ENCODE measurements around the gene TRIM28. TPM values are rescaled to one million over a fixed set of nuclear protein-coding genes. Genes with fewer than 3 reads are reported as not detected.
"Not testable (repeated sequence)": the region's sequence is repeated elsewhere in the genome, so short reads cannot be mapped to it uniquely, and the experiment has no call there.

Gene TRIM28
- total RNA-seq, 1 experiment from 2014 or later = 2,010 TPM

DNA sequence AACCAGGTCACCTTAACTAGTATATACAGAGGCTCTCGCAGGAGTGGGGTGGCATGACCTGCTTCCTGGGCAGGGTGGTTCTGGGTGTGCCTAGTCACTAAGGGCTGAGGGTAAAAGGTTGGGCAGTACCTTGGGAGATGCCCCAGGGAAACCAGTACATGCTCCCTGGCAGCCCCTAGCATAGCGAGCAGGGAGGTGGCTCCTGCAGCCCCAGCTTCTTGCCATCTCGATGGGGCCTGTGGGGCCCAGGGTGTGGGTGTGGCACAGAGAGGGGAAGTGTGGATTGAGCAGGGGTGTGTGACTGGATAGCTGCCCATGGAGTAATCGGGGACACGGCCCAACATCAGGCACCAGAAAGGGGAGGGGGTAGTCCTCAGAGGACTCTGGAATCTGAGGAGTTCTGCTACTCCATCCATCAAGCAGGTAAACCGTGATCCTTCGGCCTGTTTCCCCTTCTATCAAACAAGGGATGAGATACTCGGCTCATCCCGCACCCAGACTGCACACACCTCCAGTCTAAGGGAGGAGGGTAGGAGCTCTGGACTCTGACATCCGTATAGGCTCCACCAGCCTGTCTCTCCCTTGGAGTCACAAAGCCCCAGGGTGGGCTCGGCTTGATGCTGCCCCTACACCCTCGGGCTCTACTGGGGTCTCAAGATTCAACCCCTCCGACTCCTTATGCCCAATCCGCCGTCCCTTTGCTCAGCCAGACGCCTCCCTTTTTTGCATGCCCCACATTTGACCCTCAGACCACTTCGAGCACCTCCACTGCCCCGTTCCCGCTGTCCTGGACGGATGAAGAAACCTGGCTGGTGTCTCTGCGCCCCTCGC lies 25.4 kb upstream of the TRIM28 start:
- no peak for DNase-seq (ENCODE audit: low read depth)

DNA sequence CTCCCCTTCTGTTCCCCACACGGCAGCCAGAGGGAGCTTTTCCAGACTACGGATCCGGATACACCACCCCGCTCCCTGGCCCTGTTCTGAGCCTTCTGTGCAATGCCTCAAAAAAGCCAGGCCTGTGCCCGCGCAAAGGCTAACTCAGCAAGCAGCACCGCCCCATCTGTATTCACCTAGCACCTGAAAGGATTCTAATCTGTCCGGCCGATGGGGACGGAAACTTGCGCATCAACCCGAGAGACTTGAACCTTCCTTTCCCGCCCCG lies 24.8 kb upstream of the TRIM28 start:
- peak; percentile 64 for DNase-seq (ENCODE audit: low read depth)

- DNase-seq (ENCODE audit: low read depth) = peak; percentile 98
Observed at GRCh38 chr19:58519355-58520256, 24.3 kb upstream of the TRIM28 start, which contains the start of gene ZBTB45. TSS of gene ZBTB45 (minus strand) at chr19:58519810. CDS start at chr19:58517673, 2,137 bp downstream.

- DNase-seq (ENCODE audit: low read depth) = no peak
Observed at GRCh38 chr19:58520257-58520599, 23.6 kb upstream of the TRIM28 start.

DNA sequence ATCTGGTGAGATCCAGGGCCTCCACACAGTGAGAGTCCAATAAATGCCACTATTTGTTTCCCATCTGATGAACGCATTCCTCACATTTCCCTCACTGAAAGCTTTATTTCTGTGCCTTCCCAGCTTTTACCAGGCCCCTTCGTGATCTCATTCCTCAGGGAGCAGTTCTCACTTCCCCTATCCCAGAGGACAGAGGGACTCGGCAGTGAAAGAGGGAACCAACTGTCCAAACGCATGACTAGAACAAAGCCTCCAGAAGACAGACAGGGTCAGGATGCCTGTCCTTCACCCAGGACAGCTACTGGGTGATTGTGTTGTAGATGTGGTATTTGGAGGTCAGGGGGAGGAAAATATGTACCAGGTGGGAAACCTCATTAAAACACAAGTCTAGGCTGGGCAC lies 22.2 kb upstream of the TRIM28 start:
- no peak for DNase-seq (ENCODE audit: low read depth)

- DNase-seq (ENCODE audit: low read depth) = no peak
Observed at GRCh38 chr19:58522709-58523108, 21.2 kb upstream of the TRIM28 start.

DNA sequence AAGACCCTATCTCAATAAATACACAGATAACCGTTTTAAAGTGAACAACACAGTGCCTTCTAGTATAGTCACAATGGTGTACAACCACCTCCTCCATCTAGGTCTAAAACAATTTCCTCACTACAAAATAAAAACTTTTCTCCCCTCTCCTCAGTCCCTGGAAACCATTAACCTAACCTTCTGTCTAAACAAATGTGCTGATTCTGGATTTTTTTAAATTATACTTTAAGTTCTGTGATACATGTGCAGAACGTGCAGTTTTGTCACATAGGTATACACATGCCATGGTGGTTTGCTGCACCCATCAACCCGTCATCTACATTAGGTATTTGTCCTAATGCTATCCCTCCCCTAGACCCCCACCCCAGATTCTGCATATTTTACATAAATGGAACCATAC lies 14.5 kb upstream of the TRIM28 start:
- DNase-seq (ENCODE audit: low read depth) = no peak

DNA sequence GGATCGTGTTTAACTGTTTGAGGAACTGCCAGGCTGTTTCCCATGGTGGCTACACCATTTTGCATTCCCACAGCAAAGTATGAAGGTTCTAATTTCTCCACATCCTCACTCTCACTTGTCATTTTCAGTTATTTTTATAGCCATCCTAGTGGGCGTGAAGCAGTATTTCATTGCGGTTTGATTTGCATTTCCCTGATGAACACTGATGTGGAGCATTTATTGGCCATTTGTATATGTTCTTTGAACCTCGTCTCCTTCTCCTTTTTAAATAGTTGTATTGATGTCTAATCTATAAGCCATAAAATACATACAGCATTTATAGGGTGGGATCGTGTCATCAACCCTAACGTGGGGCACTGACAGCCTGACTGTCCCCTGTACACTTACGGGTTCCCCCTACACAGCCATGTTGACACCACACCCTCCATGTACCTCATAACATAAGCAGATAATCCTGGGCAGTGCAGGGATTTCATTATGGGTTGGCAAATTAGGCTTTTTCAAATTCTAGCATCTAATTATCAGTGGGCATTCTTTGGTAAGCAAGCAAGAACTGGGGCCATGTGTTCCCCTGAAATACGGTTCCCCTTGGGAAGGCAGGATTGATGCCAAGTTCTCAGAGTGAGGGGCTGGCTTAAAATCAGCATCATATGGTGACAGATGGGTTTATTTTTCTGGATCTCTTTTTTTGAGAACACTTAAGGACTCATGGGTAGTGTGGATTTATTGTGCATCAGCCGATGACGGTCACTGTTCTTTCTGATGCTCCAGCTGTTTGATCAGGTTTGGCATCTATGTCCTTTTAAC lies 12.6 kb upstream of the TRIM28 start:
- DNase-seq (ENCODE audit: low read depth) = no peak

- no peak for DNase-seq (ENCODE audit: low read depth)
Observed at GRCh38 chr19:58535857-58536256, 8.0 kb upstream of the TRIM28 start.

GRCh38 chr19:58536852-58537798 lies 6.7 kb upstream of the TRIM28 start:
- no peak for DNase-seq (ENCODE audit: low read depth)

- no peak for DNase-seq (ENCODE audit: low read depth)
Observed at GRCh38 chr19:58538257-58539168, 5.4 kb upstream of the TRIM28 start.

DNA sequence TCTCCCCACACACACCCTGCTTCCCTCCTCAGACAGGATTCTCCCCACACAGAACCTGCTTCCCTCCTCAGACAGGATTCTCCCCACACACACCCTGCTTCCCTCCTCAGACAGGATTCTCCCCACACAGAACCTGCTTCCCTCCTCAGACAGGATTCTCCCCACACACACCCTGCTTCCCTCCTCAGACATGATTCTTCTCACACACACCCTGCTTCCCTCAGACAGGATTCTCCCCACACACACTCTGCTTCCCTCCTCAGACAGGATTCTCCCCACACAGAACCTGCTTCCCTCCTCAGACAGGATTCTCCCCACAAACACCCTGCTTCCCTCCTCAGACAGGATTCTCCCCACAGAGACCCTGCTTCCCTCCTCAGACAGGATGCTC lies 4.7 kb upstream of the TRIM28 start:
- not testable (repeated sequence) for DNase-seq (ENCODE audit: low read depth)

GRCh38 chr19:58542641-58543372 lies 1.1 kb upstream of the TRIM28 start:
- DNase-seq (ENCODE audit: low read depth) = not testable (repeated sequence)

- no peak for DNase-seq (ENCODE audit: low read depth)
Observed at GRCh38 chr19:58544591-58545285, 874 bp downstream of the TRIM28 start.

DNA sequence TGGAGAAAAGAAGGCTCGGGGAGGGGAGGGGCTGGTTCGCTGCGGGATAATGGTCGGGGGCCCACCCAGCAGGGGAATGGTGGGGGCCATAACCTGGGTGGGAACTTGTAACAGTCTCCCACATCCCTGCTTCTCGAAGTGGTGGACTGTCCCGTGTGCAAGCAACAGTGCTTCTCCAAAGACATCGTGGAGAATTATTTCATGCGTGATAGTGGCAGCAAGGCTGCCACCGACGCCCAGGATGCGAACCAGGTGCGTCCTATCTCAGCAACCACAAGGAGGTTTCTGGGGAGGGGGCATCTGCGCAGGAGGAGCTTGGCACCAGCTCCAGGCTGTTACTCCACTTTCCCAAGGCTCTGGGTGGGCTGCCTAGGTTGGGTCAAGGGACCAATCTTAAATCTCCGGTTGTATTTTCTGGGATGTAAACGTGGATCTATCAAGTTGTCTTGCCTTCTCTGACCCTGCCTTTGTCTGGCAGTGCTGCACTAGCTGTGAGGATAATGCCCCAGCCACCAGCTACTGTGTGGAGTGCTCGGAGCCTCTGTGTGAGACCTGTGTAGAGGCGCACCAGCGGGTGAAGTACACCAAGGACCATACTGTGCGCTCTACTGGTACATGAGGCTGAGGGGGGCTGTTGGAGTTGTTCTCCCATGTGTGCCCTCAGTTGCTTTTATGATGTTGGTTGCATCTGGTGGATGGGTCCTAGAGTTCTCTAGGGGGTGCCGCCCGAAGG lies 1.6 kb downstream of the TRIM28 start:
- DNase-seq (ENCODE audit: low read depth) = no peak

DNA sequence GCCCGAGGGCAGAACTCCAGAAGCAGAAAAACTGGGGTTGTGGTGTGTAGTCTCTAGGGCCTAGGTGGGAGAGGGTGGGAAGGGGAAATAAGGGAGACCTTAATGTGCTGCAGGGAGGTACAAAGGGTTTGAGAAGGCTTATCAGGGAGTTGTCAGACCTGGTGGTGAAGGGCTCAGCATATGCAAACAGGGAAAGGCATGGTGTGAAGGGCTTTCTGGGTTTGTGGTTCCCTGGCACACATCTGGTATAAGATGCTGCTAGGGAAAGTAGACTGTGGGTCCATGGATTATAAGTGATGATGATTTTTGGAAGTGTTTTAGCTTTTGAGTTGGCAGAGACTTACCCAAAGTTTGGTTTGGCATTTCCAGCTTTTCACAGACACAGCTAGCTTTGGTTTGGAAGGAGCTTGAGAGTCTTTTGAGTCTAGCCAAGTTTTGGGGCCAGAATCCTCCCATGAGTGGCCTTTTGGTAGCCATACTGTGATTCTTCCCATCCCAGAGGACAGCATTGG lies 2.2 kb downstream of the TRIM28 start:
- no peak for DNase-seq (ENCODE audit: low read depth)

Data from HT1080 (cell line).